GM18858 (cell line): ENCODE measurements around the gene RBM24.
"Not testable (repeated sequence)": the region's sequence is repeated elsewhere in the genome, so short reads cannot be mapped to it uniquely, and the experiment has no call there.

Source experiments
- ATAC-seq: cut with Tn5 transposase; IDR thresholded peaks from one replicate; pipeline ENCODE4 v1.9.1; 2021; ENCODE audit not compliant: unreplicated experiment

RBM24 gene

DNA sequence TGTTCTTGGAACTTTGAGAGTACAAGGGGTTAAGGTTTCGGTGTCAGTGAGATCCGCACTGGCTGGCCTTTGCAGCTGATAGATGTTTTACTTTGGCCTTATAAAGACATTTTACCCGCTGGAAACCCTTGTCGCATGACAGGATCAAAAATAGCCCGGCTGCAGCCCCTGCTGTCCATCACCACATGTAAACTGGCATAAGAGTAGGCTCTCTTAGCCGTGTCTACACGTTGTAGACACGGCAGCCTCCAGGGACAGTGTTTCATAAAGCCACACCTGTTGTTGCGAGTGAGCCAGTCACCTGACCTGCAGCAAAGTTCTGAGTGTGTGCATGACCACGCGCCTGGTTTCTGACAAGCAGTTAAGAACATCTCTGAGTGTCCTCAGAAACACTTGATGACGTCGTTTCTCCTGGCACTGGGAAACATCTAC is 8.5 kb downstream of the RBM24 start:
- no peak for ATAC-seq

DNA sequence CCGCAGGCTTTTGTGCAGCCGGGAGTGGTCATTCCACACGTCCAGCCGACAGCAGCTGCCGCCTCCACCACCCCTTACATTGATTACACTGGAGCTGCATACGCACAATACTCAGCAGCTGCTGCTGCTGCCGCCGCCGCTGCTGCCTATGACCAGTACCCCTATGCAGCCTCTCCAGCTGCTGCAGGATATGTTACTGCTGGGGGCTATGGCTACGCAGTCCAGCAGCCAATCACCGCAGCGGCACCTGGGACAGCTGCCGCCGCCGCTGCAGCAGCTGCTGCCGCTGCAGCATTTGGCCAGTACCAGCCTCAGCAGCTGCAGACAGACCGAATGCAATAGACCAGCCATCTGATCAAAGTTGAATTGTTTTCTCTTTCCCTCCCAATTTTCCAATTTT is 10.6 kb downstream of the RBM24 start:
- ATAC-seq, result no peak

- no peak for ATAC-seq
These were observed 11.5 kb downstream of the RBM24 start for GRCh38 chr6:17292600-17293133.

DNA sequence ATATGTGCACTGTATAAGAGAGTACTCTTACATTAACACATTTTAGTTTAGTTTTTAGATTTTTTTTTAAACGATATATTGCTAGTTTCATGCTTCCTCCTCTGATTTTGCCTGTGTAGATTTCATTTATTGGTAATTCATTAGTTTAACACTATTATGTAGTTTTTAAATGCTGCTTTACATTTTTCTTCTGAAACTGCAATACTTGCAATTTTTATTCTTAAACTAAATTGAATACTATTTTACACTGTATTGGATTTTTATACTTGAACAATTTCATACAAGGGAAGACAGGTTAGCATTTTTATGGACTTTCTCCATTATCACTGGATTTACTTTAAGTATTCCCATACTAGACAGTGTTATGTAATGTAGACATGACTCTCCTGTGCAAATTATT is 12.2 kb downstream of the RBM24 start:
- ATAC-seq, result no peak

GRCh38 chr6:17297271-17298080 is 16.3 kb downstream of the RBM24 start:
- ATAC-seq, result no peak

GRCh38 chr6:17298257-17298656 is 17.1 kb downstream of the RBM24 start:
- ATAC-seq, result no peak

- ATAC-seq, result no peak
These were observed 18.1 kb downstream of the RBM24 start for GRCh38 chr6:17299222-17299621.

- no peak for ATAC-seq
These were observed 18.6 kb downstream of the RBM24 start for GRCh38 chr6:17299750-17300149.

- ATAC-seq, result no peak
These were observed 19.5 kb downstream of the RBM24 start for GRCh38 chr6:17300637-17301036.

- ATAC-seq, result no peak
These were observed 22.3 kb downstream of the RBM24 start for GRCh38 chr6:17303444-17303843.

GRCh38 chr6:17305219-17306001 is 24.2 kb downstream of the RBM24 start:
- ATAC-seq, result no peak

- ATAC-seq, result no peak
These were observed 30.6 kb downstream of the RBM24 start for GRCh38 chr6:17311595-17312311.

GRCh38 chr6:17313238-17313637 is 32.1 kb downstream of the RBM24 start:
- not testable (repeated sequence) for ATAC-seq

GRCh38 chr6:17313971-17314370 is 32.8 kb downstream of the RBM24 start:
- no peak for ATAC-seq

DNA sequence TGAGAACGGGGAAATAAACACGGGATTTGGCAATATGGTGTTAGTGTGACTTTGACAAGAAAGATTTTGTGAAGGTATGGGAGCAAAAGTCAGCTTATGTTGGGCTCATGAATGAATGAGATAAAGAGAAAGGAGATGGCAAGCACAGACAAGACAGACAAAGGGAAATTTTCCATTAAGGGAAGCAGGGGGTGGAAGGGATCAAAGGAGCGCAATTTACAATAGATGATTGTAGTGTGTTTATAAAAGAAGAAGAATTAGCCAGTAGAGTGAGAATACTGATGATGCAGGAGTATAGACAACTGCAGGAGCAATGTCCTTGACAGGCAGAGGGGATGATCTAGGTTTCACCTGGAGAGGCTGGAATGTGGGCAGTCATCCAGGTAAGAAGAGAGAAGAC is 34.1 kb downstream of the RBM24 start:
- no peak for ATAC-seq

GRCh38 chr6:17318435-17319165 is 37.4 kb downstream of the RBM24 start:
- ATAC-seq, result no peak

- not testable (repeated sequence) for ATAC-seq
These were observed 39.1 kb downstream of the RBM24 start for GRCh38 chr6:17320266-17320665.

- no peak for ATAC-seq
These were observed 50.1 kb downstream of the RBM24 start for GRCh38 chr6:17331238-17331637.

DNA sequence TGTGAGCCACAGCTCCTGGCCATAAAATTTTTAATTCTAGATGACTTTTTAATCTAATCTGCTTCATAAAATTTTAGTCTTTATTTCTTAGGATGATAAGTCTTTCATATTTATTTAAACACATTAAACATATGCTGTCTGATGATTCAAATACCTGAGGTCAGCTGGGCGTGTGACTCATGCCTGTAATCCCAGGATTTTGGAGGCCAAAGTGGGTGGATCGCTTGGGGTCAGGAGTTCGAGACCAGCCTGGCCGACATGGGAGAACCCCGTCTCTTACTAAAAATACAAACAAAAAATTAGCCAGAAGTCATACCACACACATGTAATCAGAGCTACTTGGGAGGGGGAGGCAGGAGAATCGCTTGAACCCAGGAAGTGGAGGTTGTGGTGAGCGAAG is 53.1 kb downstream of the RBM24 start:
- no peak for ATAC-seq

DNA sequence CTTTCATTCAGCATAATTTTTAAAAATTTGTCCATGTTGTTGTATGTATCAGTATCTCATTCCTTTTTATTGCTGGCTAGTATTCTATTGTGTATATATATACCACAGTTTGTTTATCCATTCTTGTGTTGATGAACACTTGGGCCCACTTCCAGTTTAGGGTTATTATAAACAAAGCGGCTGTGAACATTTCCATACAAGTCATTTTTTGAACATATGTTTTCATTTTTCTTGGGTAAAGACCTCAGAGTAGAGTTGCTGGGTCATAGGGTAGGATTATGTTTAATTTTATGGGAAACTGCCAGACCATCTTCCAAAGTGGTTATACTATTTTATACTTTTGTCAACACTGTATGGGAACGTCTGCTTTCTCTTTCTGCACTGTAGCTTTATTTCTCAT is 55.3 kb downstream of the RBM24 start:
- ATAC-seq, result no peak

DNA sequence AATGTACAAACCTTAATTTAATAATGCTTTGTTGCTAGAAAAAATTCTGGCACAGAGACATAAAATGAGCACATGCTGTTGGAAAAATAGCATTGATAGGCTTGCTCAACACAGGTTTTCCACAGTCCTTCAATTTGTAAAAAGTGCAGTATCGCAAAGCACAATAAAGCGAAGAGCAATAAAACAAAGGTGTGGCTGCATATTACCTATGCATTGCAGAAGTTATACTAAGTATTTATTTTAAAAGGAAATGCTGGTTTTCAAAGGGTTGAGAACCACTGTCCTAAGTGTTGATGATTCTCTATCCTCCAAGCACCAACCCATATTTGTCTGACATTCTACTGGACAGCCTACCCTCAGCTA is 58.1 kb downstream of the RBM24 start:
- no peak for ATAC-seq
